C4-2B (cell line): ENCODE results near the gene SLC8A1.
"Not testable (repeated sequence)": the region's sequence is repeated elsewhere in the genome, so short reads cannot be mapped to it uniquely, and the experiment has no call there.

Experiments
- H3K27ac ChIP-seq: fragments of 450-650 bp; 2 replicates; pipeline ENCODE4 v1.5.1; 2017
- ZFX ChIP-seq: fragments of 450-650 bp; IDR thresholded peaks from 2 replicates; pipeline ENCODE4 v1.6.1; 2017
- TF ChIP-seq, protein P1 (sequence below): fragments of 450-650 bp; conservative IDR thresholded peaks from 2 replicates; pipeline ENCODE4 v1.5.1; 2017; ENCODE audit warnings: mild to moderate bottlenecking

Gene SLC8A1

GRCh38 chr2:40093021-40093675, 358.7 kb downstream of the SLC8A1 start:
- TF ChIP-seq ZFX = no peak
- TF ChIP-seq, protein P1, sequence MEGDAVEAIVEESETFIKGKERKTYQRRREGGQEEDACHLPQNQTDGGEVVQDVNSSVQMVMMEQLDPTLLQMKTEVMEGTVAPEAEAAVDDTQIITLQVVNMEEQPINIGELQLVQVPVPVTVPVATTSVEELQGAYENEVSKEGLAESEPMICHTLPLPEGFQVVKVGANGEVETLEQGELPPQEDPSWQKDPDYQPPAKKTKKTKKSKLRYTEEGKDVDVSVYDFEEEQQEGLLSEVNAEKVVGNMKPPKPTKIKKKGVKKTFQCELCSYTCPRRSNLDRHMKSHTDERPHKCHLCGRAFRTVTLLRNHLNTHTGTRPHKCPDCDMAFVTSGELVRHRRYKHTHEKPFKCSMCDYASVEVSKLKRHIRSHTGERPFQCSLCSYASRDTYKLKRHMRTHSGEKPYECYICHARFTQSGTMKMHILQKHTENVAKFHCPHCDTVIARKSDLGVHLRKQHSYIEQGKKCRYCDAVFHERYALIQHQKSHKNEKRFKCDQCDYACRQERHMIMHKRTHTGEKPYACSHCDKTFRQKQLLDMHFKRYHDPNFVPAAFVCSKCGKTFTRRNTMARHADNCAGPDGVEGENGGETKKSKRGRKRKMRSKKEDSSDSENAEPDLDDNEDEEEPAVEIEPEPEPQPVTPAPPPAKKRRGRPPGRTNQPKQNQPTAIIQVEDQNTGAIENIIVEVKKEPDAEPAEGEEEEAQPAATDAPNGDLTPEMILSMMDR = no peak
- no peak overlapping the region for H3K27ac ChIP-seq

DNA sequence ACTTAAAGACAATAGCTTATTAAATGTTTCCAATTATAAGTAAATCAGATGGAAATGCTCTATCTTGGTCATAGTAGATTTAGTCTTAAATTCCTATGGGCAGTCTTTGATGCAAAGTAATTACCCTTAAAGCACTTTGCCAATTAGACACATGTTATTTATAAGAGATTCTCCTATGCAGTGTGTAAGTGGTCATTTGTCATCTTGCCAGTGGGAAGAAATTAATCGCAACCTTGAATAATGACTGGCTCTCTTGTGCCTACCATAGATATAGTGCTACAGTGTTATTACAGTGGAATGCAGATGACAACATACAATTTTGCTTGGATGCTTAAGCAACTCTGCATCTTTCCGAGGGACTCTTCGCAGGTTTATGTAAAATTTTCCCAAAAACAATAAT, 361.8 kb downstream of the SLC8A1 start:
- no peak for TF ChIP-seq ZFX
- no peak overlapping the region for H3K27ac ChIP-seq

DNA sequence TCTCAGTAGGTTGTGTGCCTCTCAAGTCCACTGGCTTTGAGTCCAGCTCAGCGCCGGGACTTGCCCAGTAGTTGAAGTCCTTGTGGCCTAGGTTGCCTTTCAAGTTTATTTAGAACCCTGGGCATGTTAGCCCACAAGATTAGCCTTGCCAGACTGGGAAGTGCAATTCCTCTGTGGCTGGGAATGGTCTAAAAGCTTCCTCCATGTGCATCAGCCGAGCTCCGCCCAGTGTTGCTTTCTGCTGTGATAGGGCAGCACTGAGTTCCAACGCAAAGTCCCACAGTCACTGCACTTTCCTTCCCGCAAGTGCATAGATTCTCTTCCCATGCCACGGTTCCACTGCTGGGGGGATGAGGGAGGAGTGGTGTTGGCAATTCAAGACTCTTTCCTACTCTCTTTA, 364.0 kb downstream of the SLC8A1 start:
- H3K27ac ChIP-seq = no peak overlapping the region
- TF ChIP-seq, protein P1 = no peak
- no peak for TF ChIP-seq ZFX

GRCh38 chr2:40087434-40087833, 364.5 kb downstream of the SLC8A1 start:
- no peak overlapping the region for H3K27ac ChIP-seq
- no peak for TF ChIP-seq ZFX

- TF ChIP-seq, protein P1 = no peak
- no peak for TF ChIP-seq ZFX
Measured at GRCh38 chr2:40085786-40086185, 366.1 kb downstream of the SLC8A1 start.

GRCh38 chr2:40073336-40073735, 378.6 kb downstream of the SLC8A1 start:
- H3K27ac ChIP-seq = not testable (repeated sequence)

More at GRCh38 chr2:40085786-40086185, 366.1 kb downstream of the SLC8A1 start:
- H3K27ac ChIP-seq = no peak overlapping the region

DNA sequence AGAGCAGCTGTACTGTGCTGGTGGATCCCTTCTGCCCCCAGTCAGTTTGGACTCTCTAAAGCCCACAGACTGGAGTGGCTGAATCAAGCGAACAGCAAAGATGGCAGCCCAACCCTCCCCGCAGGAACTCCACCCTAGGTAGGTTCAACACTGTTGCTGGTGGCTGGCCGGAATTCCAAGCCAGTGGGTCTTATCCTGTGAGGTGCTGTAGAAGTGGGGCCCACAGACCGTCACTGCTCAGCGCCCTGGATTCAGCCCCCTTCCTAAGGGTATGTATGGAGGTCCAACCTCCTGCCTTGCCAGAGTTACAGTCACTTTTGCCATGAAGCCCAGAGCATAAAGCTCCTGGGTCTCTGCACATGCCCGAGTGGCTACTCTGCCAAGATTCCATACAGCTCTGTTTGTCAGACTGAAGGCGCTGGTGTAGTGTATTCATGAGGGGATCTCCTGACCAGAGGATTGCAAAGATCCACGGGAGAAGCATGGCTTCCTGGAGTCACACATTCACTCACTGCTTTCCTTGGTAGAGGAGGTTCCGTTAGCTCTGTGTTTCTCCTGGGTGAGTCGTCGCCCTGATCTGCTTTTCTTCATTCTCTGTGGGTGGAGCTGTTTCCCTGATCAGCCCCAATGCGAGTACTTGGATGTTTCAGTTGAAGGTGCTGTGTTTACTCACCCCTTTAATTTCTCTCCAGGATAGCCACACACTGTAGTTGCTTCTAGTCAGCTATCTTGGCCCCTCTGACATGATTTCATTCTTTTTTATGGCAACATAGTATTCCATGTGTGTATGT, 379.3 kb downstream of the SLC8A1 start:
- no peak overlapping the region for H3K27ac ChIP-seq
- TF ChIP-seq, protein P1 = no peak
- TF ChIP-seq ZFX = no peak

DNA sequence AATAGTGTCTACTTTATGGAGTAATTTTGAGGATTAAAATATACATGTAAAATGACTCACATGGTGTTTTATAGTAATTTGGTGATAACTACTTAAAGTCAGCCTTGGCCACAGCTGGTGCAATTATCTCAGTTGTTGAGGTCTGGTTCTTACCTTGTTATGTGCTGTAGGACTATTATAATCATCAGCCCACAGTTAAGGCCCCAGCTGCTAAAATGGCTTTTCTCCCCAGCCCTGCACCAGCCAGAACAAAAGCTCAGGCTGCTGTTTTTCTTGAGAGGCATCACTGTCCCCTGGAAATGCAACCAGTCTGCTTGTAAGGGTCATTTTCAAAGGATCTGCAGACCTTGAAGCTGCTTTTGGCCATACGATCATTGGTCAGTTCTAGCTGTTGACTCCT, 389.5 kb downstream of the SLC8A1 start:
- H3K27ac ChIP-seq = no peak overlapping the region
- TF ChIP-seq ZFX = no peak
- TF ChIP-seq, protein P1 = no peak

DNA sequence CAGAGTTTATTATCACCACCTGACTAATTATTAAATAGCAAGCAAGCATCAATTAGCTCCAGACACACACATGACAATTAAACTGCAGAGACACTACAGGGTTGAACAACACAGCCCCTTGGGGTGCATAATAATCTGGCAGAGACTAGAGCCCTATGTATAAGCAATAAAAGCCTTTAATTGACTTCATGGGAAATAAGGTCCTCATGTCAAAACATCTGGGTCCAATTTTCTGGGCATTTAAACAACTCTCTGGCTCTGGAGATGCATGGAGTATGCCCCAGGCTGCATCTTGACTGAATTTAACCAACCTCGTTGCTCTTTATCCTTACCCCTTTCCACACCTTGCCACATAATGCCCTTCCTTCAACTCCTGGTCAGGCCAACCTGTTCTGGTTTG, 402.1 kb downstream of the SLC8A1 start:
- no peak overlapping the region for H3K27ac ChIP-seq
- TF ChIP-seq ZFX = no peak
- TF ChIP-seq, protein P1 = no peak
